AG04450 (cell line): ENCODE data around the gene TMEM54. TPM values are rescaled to one million over a fixed set of nuclear protein-coding genes. Genes with fewer than 3 reads are reported as not detected.

Experiments
- CTCF ChIA-PET: fragments of 300-600, 350-600 bp; formaldehyde crosslinking; extraction: SDS; loops from one replicate; lab custom pipeline; 2022; ENCODE audit warnings: antibody characterized with exemption, inconsistent platforms; lab: Charles Lee
- POLR2A ChIA-PET: fragments of 350-600 bp; formaldehyde crosslinking; extraction: SDS; loops from one replicate; lab custom pipeline; 2021; ENCODE audit warnings: antibody characterized with exemption, inconsistent platforms; lab: Yijun Ruan, JAX
- DNase-seq: peaks from one replicate; pipeline ENCODE4 v3.0.0-alpha.2; 2011; ENCODE audit warnings: low read depth, low spot score
- H3K27ac ChIP-seq: one replicate; pipeline ENCODE4 v1.5.1; 2012; ENCODE audit warnings: low read depth, low read length, control low read depth
- H3K27me3 ChIP-seq: one replicate; pipeline ENCODE4 v1.6.0; 2012; ENCODE audit warnings: low read length; ENCODE audit not compliant: control insufficient read depth, insufficient read depth
- H3K4me3 ChIP-seq: 2 replicates; pipeline ENCODE4 v1.5.1; 2011; ENCODE audit warnings: mild to moderate bottlenecking, low read depth, low read length, control low read depth
- H3K9me3 ChIP-seq: 2 replicates; pipeline ENCODE4 v1.5.1; 2012; ENCODE audit warnings: low read length; ENCODE audit not compliant: control insufficient read depth, insufficient read depth
- polyA plus RNA-seq: library from polyadenylated mRNA; depleted of rRNA; stranded (reverse); fragments of >200 nt; gene quantifications from 2 replicates; pipeline ENCODE4 v1.2.3, GENCODE V29; 2011
- TF ChIP-seq, protein P1 (sequence below): IDR thresholded peaks from 2 replicates; pipeline ENCODE4 v1.5.1; 2011; ENCODE audit warnings: low read depth, low read length, control low read depth, inconsistent platforms

TMEM54 gene
- polyA plus RNA-seq, 1 experiment: 28.6 TPM

GRCh38 chr1:32881291-32881690 lies 19.9 kb downstream of the TMEM54 start:
- Histone ChIP-seq H3K4me3 (no peak overlapping the region), H3K9me3 (no peaks in the 10 kb centered on the region; the same call in 1 of the 2 replicates), H3K27me3 (peaks cover 30% of the 10 kb centered on the region), H3K27ac (no peak overlapping the region)
- no peak for DNase-seq
- POLR2A ChIA-PET: no interaction called here
- TF ChIP-seq, protein P1, sequence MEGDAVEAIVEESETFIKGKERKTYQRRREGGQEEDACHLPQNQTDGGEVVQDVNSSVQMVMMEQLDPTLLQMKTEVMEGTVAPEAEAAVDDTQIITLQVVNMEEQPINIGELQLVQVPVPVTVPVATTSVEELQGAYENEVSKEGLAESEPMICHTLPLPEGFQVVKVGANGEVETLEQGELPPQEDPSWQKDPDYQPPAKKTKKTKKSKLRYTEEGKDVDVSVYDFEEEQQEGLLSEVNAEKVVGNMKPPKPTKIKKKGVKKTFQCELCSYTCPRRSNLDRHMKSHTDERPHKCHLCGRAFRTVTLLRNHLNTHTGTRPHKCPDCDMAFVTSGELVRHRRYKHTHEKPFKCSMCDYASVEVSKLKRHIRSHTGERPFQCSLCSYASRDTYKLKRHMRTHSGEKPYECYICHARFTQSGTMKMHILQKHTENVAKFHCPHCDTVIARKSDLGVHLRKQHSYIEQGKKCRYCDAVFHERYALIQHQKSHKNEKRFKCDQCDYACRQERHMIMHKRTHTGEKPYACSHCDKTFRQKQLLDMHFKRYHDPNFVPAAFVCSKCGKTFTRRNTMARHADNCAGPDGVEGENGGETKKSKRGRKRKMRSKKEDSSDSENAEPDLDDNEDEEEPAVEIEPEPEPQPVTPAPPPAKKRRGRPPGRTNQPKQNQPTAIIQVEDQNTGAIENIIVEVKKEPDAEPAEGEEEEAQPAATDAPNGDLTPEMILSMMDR: no peak
- CTCF ChIA-PET: interaction anchor here (1.8 kb wide), 1 partner anchor 9 kb away, joined by 8 read pairs; no protein-coding TSS in a partner anchor

DNA sequence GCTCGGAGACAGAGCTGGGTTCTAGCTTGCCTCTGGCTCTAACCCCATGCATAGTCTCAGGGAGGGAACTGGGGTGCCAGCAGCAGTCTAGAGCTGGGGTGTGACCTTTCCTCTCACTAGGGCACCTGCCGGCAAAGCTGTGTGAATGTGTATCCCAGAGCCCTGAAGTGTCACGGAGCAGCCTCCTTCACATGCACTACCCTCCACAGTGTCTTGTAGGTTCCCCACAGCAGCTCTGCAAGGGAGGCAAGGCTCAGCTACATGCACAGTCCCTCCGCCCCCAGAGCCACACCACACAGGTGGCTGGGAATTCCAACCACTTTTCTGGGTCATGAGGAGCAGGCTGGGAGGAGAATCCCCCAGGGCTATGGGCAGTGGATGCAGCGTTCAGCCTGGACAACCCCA lies 22.6 kb downstream of the TMEM54 start:
- TF ChIP-seq, protein P1: no peak
- no peak for DNase-seq
- ChIA-PET POLR2A (interaction anchor here (0.5 to 1.0 kb wide), 2 partner anchors 207 to 304 kb away, joined by 3 to 4 read pairs; no protein-coding TSS in a partner anchor), CTCF (interaction anchor here (1.1 kb wide), 3 partner anchors 14 to 207 kb away, joined by 3 to 6 read pairs (median 3); no protein-coding TSS in a partner anchor)
- no peak overlapping the region for H3K4me3 ChIP-seq
- peaks cover 6% of the 10 kb centered on the region for H3K27me3 ChIP-seq
- no peak overlapping the region for H3K27ac ChIP-seq
- no peaks in the 10 kb centered on the region; the same call in 1 of the 2 replicates for H3K9me3 ChIP-seq

DNA sequence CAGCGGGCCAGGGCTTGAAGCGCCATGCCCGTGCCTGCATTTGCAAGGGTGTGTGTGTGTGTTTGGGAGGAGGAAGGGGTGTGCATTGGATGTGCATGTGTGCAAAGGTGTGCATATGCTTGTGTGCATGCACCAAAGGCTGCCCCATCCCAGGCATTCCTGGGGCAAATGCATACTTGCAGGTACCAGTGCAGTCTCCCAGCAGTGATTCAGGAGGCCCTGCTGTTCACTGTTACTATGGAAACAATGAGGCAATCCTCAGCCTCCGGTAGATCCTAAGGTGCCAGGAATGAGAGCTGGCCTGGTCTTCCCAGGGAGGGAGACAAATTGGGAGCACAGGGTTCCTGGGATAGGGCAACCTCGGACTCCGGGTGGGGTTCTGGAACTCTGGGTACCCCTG lies 23.0 kb downstream of the TMEM54 start:
- Histone ChIP-seq H3K27me3 (peaks cover 3% of the 10 kb centered on the region), H3K27ac (no peak overlapping the region), H3K4me3 (no peak overlapping the region), H3K9me3 (no peaks in the 10 kb centered on the region; the same call in 1 of the 2 replicates)
- no peak for DNase-seq
- ChIA-PET CTCF (interaction anchor here (1.1 kb wide), 2 partner anchors 15 to 177 kb away, joined by 3 to 6 read pairs; no protein-coding TSS in a partner anchor), POLR2A (interaction anchor here (1.0 kb wide), 1 partner anchor 208 kb away, joined by 3 read pairs; no protein-coding TSS in a partner anchor)
- TF ChIP-seq, protein P1: no peak

- CTCF ChIA-PET: interaction anchor here (0.6 to 4.3 kb wide), 7 partner anchors 15 to 207 kb away, joined by 3 to 67 read pairs (median 4); no protein-coding TSS in a partner anchor
- H3K27me3 ChIP-seq: peaks cover 3% of the 10 kb centered on the region
- DNase-seq: no peak
- no peaks in the 10 kb centered on the region; the same call in 1 of the 2 replicates for H3K9me3 ChIP-seq
- POLR2A ChIA-PET: no interaction called here
- no peak overlapping the region for H3K4me3 ChIP-seq
- TF ChIP-seq, protein P1: no peak
- H3K27ac ChIP-seq: no peak overlapping the region
Measured at GRCh38 chr1:32877211-32878110, 23.7 kb downstream of the TMEM54 start.
